Activated gamma-delta T cell (primary cell): ENCODE results near the gene UCHL5.

Experiments used
- DNase-seq: peaks from one replicate; lab custom pipeline; 2025; lab: John Stamatoyannopoulos, UW

UCHL5 gene

GRCh38 chr1:192966073-192966472 is 93.1 kb downstream of the UCHL5 start:
- DNase-seq, result no peak

- no peak for DNase-seq
Observed at GRCh38 chr1:192962901-192963300, 96.3 kb downstream of the UCHL5 start.
